CD8-positive, alpha-beta memory T cell (primary cell): ENCODE results near the gene WIPI1. TPM values are rescaled to one million over a fixed set of nuclear protein-coding genes. Genes with fewer than 3 reads are reported as not detected.

Experiments used
- CTCF ChIA-PET: fragments of 350-600 bp; sonication (Branson Sonifier 250); formaldehyde crosslinking; loops from one replicate; lab custom pipeline; 2021; ENCODE audit warnings: antibody characterized with exemption; lab: Charles Lee
- POLR2A ChIA-PET: fragments of 350-600 bp; sonication (Branson Sonifier 250); formaldehyde crosslinking; loops from one replicate; lab custom pipeline; 2021; ENCODE audit warnings: antibody characterized with exemption; lab: Charles Lee
- DNase-seq, 5 donors: peaks; one replicate each; pipeline versions ENCODE4 v3.0.0 to v3.0.0-alpha.2; 2020 to 2022; ENCODE audit warnings: mixed read lengths in 1 of 5
- H3K27ac ChIP-seq: one replicate; pipeline ENCODE4 v1.7.0; 2013; ENCODE audit warnings: low read depth, mild to moderate bottlenecking, low read length, moderate library complexity
- H3K27me3 ChIP-seq: 2 replicates; pipeline ENCODE4 v1.7.0; 2013; ENCODE audit warnings: low read length, mild to moderate bottlenecking; ENCODE audit not compliant: insufficient read depth, poor library complexity, severe bottlenecking
- H3K36me3 ChIP-seq: 2 replicates; pipeline ENCODE4 v1.7.0; 2013; ENCODE audit warnings: mild to moderate bottlenecking, low read length, moderate library complexity; ENCODE audit not compliant: insufficient read depth
- H3K4me1 ChIP-seq: 2 replicates; pipeline ENCODE4 v1.7.0; 2013; ENCODE audit warnings: mild to moderate bottlenecking, low read length, moderate library complexity; ENCODE audit not compliant: insufficient read depth
- H3K4me3 ChIP-seq: 2 replicates; pipeline ENCODE4 v1.7.0; 2013; ENCODE audit warnings: mild to moderate bottlenecking, low read length
- H3K9me3 ChIP-seq: 2 replicates; pipeline ENCODE4 v1.7.0; 2013; ENCODE audit warnings: mild to moderate bottlenecking, low read length
- H3K27ac Mint-ChIP-seq, 8 donors: one replicate each; pipeline ENCODE4 v1.8.0; 2020 to 2021; ENCODE audit warnings: mixed read lengths in 8 of 8, mild to moderate bottlenecking in 6 of 8, inconsistent platforms in 3 of 8, moderate library complexity in 3 of 8
- H3K27me3 Mint-ChIP-seq, 2 donors: one replicate each; pipeline ENCODE4 v1.8.0; 2020 to 2021; ENCODE audit warnings: mixed read lengths in 2 of 2, mild to moderate bottlenecking in 1 of 2, moderate library complexity in 1 of 2
- H3K36me3 Mint-ChIP-seq, 3 donors: one replicate each; pipeline ENCODE4 v1.8.0; 2020 to 2021; ENCODE audit warnings: mixed read lengths in 3 of 3, inconsistent platforms in 1 of 3, mild to moderate bottlenecking in 1 of 3
- H3K4me1 Mint-ChIP-seq, 3 donors: one replicate each; pipeline ENCODE4 v1.8.0; 2020 to 2021; ENCODE audit warnings: mixed read lengths in 3 of 3, inconsistent platforms in 1 of 3, mild to moderate bottlenecking in 1 of 3
- H3K4me3 Mint-ChIP-seq, 7 donors: one replicate each; pipeline ENCODE4 v1.8.0; 2020 to 2021; ENCODE audit warnings: mixed read lengths in 7 of 7, mild to moderate bottlenecking in 6 of 7, moderate library complexity in 4 of 7, inconsistent platforms in 2 of 7
- H3K9me3 Mint-ChIP-seq, 5 donors: one replicate each; pipeline ENCODE4 v1.8.0; 2020 to 2022; ENCODE audit warnings: mixed read lengths in 5 of 5, mild to moderate bottlenecking in 3 of 5, moderate library complexity in 2 of 5, inconsistent platforms in 1 of 5
- polyA plus RNA-seq: library from polyadenylated mRNA; unstranded; fragments of 300-500 nt; fragmentation: Illumina TruSeq; gene quantifications from one replicate; pipeline ENCODE4 v1.2.3, GENCODE V29; 2021
- total RNA-seq, 2 experiments: library from RNA; stranded (reverse); gene quantifications; one replicate each; pipeline ENCODE4 v1.2.3, GENCODE V29; 2021

Gene WIPI1
- total and polyA plus RNA-seq, 3 experiments from 2014 or later, result 8.2 to 10.3 (median 9.8) TPM

DNA sequence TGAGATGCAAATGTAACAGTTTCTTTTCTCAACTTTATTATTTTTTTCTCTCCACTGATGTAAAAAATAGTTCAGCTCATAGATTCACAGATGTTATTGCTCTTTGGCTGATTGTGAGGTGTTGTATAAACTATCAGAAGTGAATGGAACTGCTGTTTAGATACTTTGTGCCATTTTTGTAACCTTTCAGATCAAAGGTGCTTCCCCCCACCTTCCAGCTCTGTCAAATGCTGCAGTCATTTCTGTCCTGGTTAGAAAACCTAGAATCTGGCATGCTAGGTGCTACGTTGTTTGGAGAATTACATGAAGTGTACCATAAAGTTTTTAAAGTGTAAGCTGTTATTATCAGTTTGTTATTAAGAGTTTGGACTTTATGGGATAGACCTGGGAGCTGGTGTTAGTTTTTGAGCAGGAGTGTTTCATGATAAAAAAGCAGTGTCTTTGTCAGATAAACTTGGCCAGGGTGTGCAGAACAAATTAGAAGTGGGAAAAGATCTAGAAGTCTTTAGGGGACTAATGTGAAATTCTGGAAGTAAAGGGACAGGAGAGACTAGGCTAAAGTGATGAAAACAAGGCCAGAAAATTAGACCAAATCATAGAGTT is 1.8 kb upstream of the WIPI1 start:
- no peaks in the 10 kb centered on the region for H3K36me3 ChIP-seq
- Mint-ChIP-seq H3K36me3 (no peaks in the 10 kb centered on the region), H3K27me3 (peaks cover 0 to 2% of the 10 kb centered on the region in 2 donors), H3K9me3 (no peaks in the 10 kb centered on the region), H3K4me3 (peak overlapping the region; percentile 2 to 89 (median 48)), H3K4me1 (peaks cover 64 to 73% (median 69%) of the 10 kb centered on the region in 3 donors), H3K27ac (peak overlapping the region in 7 of 8 donors; percentile 22 to 90 (median 75))
- H3K27ac ChIP-seq, result no peak overlapping the region
- peaks cover 57% of the 10 kb centered on the region for H3K4me1 ChIP-seq
- no peak overlapping the region for H3K4me3 ChIP-seq
- CTCF ChIA-PET, result interaction anchor here (1.2 to 5.9 kb wide), 10 partner anchors 9 to 273 kb away, joined by 4 to 48 read pairs (median 10); partner anchors contain the start of genes AMZ2, ARSG and SLC16A6
- no peak for DNase-seq
- POLR2A ChIA-PET, result interaction anchor here (2.3 to 4.9 kb wide), 2 partner anchors 21 to 168 kb away, joined by 12 to 42 read pairs; partner anchors contain the start of genes ARSG and SLC16A6
- no peaks in the 10 kb centered on the region for H3K9me3 ChIP-seq
- H3K27me3 ChIP-seq, result no peaks in the 10 kb centered on the region

DNA sequence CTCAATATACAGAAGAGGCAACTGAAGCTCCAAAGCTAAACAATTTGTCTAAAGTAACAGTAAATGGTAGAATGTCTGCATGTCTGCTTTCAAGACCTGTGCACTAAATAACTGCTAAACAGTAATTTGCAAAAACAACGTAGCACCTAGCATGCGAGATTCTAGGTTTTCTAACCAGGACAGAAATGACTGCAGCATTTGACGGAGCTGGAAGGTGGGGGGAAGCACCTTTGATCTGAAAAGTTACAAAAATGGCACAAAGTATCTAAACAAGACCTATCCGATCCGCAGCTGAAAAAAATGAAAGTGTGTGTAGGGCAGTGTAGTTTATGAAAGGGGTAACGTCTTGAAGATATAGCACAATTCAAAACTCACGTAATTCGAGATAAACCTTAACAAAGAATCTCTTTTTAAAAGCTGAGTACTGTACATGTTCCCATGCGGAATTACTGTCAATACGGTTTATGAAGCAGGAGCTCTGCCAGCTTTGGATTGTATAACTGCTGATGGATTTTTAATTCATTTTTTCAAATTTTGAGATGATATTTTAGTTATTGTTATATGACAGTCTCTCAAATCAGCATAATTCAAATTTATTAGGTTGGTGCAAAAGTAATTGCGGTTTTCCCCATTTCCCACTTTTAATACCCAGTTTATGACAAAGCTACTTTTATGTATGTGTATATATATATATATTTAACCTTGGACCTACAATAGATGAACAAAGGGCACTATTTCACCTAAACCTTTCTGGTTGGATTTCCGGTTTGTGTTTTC is 1.2 kb upstream of the WIPI1 start:
- Histone ChIP-seq H3K4me3 (peak overlapping the region; percentile 69), H3K27ac (peak overlapping the region; percentile 64), H3K36me3 (no peaks in the 10 kb centered on the region), H3K9me3 (no peaks in the 10 kb centered on the region), H3K4me1 (peaks cover 57% of the 10 kb centered on the region), H3K27me3 (no peaks in the 10 kb centered on the region)
- Mint-ChIP-seq H3K4me3 (peak overlapping the region; percentile 87 to 91 (median 89)), H3K9me3 (no peaks in the 10 kb centered on the region), H3K27me3 (peaks cover 0 to under 1% of the 10 kb centered on the region in 2 donors), H3K4me1 (peaks cover 64 to 73% (median 69%) of the 10 kb centered on the region in 3 donors), H3K36me3 (no peaks in the 10 kb centered on the region), H3K27ac (peak overlapping the region; percentile 57 to 98 (median 93))
- ChIA-PET POLR2A (interaction anchor here (0.6 to 4.9 kb wide), 12 partner anchors 8 to 366 kb away, joined by 3 to 42 read pairs (median 5); partner anchors contain the start of genes AMZ2, ARSG, PRKAR1A and SLC16A6), CTCF (interaction anchor here (1.0 to 5.9 kb wide), 15 partner anchors 9 to 401 kb away, joined by 3 to 48 read pairs (median 6); partner anchors contain the start of genes AMZ2, ARSG and SLC16A6)
- no peak for DNase-seq

DNA sequence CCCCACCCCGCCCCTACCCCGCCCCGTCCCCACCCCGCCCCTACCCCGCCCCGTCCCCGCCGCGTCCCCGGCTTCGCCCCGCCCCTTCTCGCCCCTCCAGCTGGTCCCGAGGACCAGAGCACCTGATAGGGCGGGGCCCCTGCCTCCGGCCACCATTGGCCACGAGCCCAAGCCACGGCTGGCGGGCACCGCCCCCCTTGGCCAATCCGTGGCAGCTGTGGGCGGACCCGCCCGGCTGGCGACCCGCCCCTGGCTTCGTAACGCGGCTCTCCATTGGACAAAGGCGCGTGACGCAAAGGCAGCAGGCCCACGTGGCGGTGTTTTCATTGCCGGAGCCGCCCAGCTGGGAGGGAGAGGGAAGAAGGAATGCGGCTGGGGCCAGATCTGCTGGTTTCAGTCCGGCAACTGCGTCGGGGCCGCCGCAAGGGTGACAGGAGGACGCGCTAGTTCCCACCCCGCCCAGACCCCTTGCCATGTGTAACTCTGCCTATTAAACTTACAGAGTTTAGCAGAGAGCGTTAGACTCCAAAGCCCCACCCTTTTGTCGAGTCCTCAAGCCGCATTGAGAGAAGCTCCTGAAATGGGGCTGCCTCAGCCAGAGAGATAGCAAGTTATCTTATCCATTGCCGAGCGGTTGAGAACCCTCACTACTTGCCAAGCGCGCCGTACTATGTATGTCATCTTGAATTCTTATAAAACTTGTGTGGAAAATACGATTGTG is 403 bp upstream of the WIPI1 start:
- H3K27me3 Mint-ChIP-seq, result no peaks in the 10 kb centered on the region
- Histone ChIP-seq H3K4me1 (peaks cover 53% of the 10 kb centered on the region), H3K4me3 (peak overlapping the region; percentile 69), H3K36me3 (no peaks in the 10 kb centered on the region), H3K27me3 (no peaks in the 10 kb centered on the region), H3K9me3 (no peaks in the 10 kb centered on the region), H3K27ac (peak overlapping the region; percentile 64)
- peak overlapping the region; percentile 57 to 98 (median 93) for H3K27ac Mint-ChIP-seq
- DNase-seq, result peak; percentile 98 to 99 (median 99)
- ChIA-PET POLR2A (interaction anchor here (0.6 to 4.9 kb wide), 14 partner anchors 8 to 270 kb away, joined by 3 to 42 read pairs (median 4); partner anchors contain the start of genes AMZ2, ARSG, PRKAR1A and SLC16A6), CTCF (interaction anchor here (0.6 to 5.9 kb wide), 18 partner anchors 10 to 400 kb away, joined by 3 to 48 read pairs (median 6); partner anchors contain the start of genes AMZ2, ARSG and SLC16A6)
- peaks cover 60 to 68% (median 64%) of the 10 kb centered on the region in 3 donors for H3K4me1 Mint-ChIP-seq
- H3K9me3 Mint-ChIP-seq, result no peaks in the 10 kb centered on the region
- peaks cover 0 to 4% (median 3%) of the 10 kb centered on the region in 3 donors for H3K36me3 Mint-ChIP-seq
- peak overlapping the region; percentile 87 to 91 (median 89) for H3K4me3 Mint-ChIP-seq

DNA sequence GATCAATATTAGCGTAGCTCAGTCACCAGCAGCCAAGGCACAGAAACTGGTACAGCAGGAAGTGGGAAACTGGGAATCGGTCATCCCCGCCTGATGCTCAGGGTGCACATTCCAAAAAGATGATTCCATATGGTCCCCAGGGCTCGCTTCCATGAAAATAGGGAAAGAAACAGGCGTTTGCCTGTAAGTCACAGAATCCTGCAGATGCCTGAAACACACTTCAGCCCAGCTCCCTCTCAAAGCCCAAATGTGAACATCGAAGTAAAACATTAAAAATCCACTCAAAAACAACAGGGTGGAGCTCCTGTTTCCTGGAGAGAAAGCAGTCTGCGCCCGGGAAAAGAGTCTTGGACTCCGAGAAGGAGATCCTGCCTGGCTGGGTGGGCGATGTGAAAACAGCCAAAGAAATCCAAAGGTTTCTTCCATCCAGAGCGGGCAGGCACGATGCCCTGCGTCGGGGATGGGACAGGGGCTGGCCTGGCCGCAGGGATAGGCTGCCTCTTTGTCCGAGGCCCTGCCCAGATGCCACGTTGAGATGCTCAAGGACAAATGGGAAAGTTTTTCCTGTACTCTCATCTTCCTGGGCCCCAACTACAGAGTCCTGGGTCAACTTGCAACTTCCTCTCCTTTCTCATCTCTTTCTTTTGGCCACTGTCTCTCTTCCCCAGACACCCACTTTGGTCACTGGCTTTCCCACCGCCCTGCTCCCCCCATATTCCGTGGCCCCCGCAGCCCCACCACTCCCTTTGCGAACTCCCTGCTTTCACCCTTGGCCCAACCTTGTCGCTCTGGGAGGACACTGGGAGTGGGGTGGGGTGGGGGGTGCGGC is 743 bp downstream of the WIPI1 start:
- Mint-ChIP-seq H3K4me1 (peaks cover 50 to 57% (median 52%) of the 10 kb centered on the region in 3 donors), H3K4me3 (peak overlapping the region; percentile 85 to 90 (median 88)), H3K27ac (peak overlapping the region; percentile 40 to 94 (median 86)), H3K27me3 (no peaks in the 10 kb centered on the region), H3K36me3 (peaks cover 2 to 11% (median 6%) of the 10 kb centered on the region in 3 donors), H3K9me3 (no peaks in the 10 kb centered on the region)
- CTCF ChIA-PET, result interaction anchor here (0.6 to 5.9 kb wide), 8 partner anchors 9 to 256 kb away, joined by 3 to 48 read pairs (median 6); no protein-coding TSS in a partner anchor
- no peaks in the 10 kb centered on the region for H3K36me3 ChIP-seq
- peak overlapping the region; percentile 43 for H3K4me3 ChIP-seq
- H3K27me3 ChIP-seq, result no peaks in the 10 kb centered on the region
- POLR2A ChIA-PET, result interaction anchor here (0.6 to 4.9 kb wide), 8 partner anchors 18 to 209 kb away, joined by 3 to 42 read pairs (median 5); partner anchors contain the start of genes AMZ2, ARSG, PRKAR1A and SLC16A6
- H3K4me1 ChIP-seq, result peaks cover 42% of the 10 kb centered on the region
- H3K9me3 ChIP-seq, result no peaks in the 10 kb centered on the region
- H3K27ac ChIP-seq, result no peak overlapping the region
- peak in 1 of 5 donors; percentile 49 for DNase-seq

DNA sequence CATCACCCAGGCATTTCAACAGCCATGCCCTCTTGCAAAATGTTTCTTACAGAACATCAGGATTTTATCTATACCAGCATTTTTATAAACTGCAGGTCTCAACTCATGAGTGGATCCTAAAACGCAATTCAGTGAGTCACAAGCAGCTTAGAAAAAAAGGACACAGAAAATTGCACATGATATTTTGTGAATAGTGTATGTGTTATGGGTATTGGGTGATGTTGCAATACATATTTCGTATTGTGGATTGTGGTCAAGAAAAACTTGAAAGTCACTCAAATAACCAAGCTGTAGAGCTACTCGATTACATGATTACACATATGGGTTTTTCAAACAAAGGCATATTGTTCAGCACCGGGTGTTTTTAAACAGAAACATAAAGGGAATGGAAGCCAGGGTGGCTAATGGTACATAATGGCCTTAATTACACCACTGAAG is 1.4 kb downstream of the WIPI1 start:
- Mint-ChIP-seq H3K36me3 (peaks cover 3 to 15% (median 8%) of the 10 kb centered on the region in 3 donors), H3K4me1 (peaks cover 44 to 50% (median 46%) of the 10 kb centered on the region in 3 donors), H3K27me3 (no peaks in the 10 kb centered on the region), H3K27ac (peak overlapping the region in 6 of 8 donors; percentile 12 to 75 (median 38)), H3K4me3 (peak overlapping the region; percentile 85 to 90 (median 88)), H3K9me3 (no peaks in the 10 kb centered on the region)
- no peak for DNase-seq
- Histone ChIP-seq H3K4me1 (peaks cover 36% of the 10 kb centered on the region), H3K9me3 (no peaks in the 10 kb centered on the region), H3K27ac (no peak overlapping the region), H3K4me3 (no peak overlapping the region), H3K36me3 (no peaks in the 10 kb centered on the region), H3K27me3 (no peaks in the 10 kb centered on the region)
- POLR2A ChIA-PET, result interaction anchor here (0.6 kb wide), 1 partner anchor 142 kb away, joined by 5 read pairs; no protein-coding TSS in a partner anchor
- CTCF ChIA-PET, result interaction anchor here (0.7 to 1.6 kb wide), 3 partner anchors 8 to 251 kb away, joined by 3 to 5 read pairs (median 5); no protein-coding TSS in a partner anchor

DNA sequence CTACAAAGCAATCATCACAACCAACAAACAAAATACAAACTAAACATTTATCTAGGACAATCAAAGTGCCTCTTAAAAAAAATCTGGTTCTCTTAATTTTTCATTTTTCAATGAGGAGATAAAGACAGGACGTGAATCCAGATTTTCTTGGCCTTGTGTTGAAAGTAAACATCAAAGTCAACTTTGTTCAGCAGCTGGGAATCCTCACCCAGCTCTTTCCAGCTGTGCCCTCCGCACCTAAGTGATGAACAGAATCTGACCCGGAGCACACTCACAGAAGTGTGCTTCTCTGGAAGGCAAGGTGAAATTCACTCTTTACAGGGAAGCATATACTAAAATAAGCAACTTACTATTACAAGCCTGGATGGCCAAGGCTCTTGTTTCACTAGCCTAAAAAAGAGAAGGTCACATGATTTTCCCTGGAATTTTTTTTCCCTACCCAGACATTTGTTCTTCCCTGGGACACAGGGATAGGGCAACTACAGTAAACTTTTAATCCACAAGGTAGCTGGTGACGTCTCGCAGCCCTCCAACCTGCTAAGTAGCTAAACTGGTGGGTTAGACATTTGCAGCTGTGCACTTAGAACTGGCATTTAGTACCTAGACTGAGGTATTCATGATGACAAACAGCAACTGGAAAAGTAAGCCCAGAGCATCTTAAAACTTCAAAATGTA is 3.2 kb downstream of the WIPI1 start:
- H3K4me3 Mint-ChIP-seq, result peak overlapping the region in 1 of 7 donors; percentile 89
- no peak for DNase-seq
- ChIA-PET POLR2A (no interaction called here), CTCF (interaction anchor here (0.8 kb wide), 1 partner anchor 189 kb away, joined by 3 read pairs; no protein-coding TSS in a partner anchor)
- Histone ChIP-seq H3K27ac (no peak overlapping the region), H3K4me3 (no peak overlapping the region), H3K36me3 (no peaks in the 10 kb centered on the region), H3K9me3 (no peaks in the 10 kb centered on the region), H3K27me3 (no peaks in the 10 kb centered on the region), H3K4me1 (peaks cover 20% of the 10 kb centered on the region)
- H3K36me3 Mint-ChIP-seq, result peaks cover 3 to 32% (median 13%) of the 10 kb centered on the region in 3 donors
- H3K4me1 Mint-ChIP-seq, result peaks cover 28 to 34% (median 30%) of the 10 kb centered on the region in 3 donors
- H3K9me3 Mint-ChIP-seq, result no peaks in the 10 kb centered on the region
- peaks cover 0 to 1% of the 10 kb centered on the region in 2 donors for H3K27me3 Mint-ChIP-seq
- peak overlapping the region in 1 of 8 donors; percentile 46 for H3K27ac Mint-ChIP-seq
